ENCODE results near the gene SYNDIG1.
"Not testable (repeated sequence)": the region's sequence is repeated elsewhere in the genome, so short reads cannot be mapped to it uniquely, and the experiment has no call there.

Gene SYNDIG1

GRCh38 chr20:24616258-24617079, 147.0 kb downstream of the SYNDIG1 start:
- DNase-seq, result no peak

GRCh38 chr20:24617080-24617432, 147.6 kb downstream of the SYNDIG1 start:
- DNase-seq, result no peak

- DNase-seq, result no peak
Measured at GRCh38 chr20:24617757-24618450, 148.5 kb downstream of the SYNDIG1 start.

GRCh38 chr20:24618739-24619138, 149.3 kb downstream of the SYNDIG1 start:
- DNase-seq, result no peak

GRCh38 chr20:24619212-24619611, 149.8 kb downstream of the SYNDIG1 start:
- DNase-seq, result peak in 1 of 2 donors; percentile 7

GRCh38 chr20:24620937-24621519, 151.6 kb downstream of the SYNDIG1 start:
- no peak for DNase-seq

GRCh38 chr20:24622856-24623255, 153.4 kb downstream of the SYNDIG1 start:
- no peak for DNase-seq

- not testable (repeated sequence) for DNase-seq
Measured at GRCh38 chr20:24626141-24626540, 156.7 kb downstream of the SYNDIG1 start.

GRCh38 chr20:24627291-24627690, 157.9 kb downstream of the SYNDIG1 start:
- DNase-seq, result no peak

- no peak for DNase-seq
Measured at GRCh38 chr20:24627926-24628325, 158.5 kb downstream of the SYNDIG1 start.

- DNase-seq, result no peak
Measured at GRCh38 chr20:24628985-24629384, 159.6 kb downstream of the SYNDIG1 start.

GRCh38 chr20:24629668-24630067, 160.2 kb downstream of the SYNDIG1 start:
- no peak for DNase-seq

GRCh38 chr20:24630486-24631172, 161.2 kb downstream of the SYNDIG1 start:
- no peak for DNase-seq

GRCh38 chr20:24631173-24631505, 161.7 kb downstream of the SYNDIG1 start:
- no peak for DNase-seq

- no peak for DNase-seq
Measured at GRCh38 chr20:24632581-24632980, 163.2 kb downstream of the SYNDIG1 start.

GRCh38 chr20:24633026-24633425, 163.6 kb downstream of the SYNDIG1 start:
- no peak for DNase-seq

- no peak for DNase-seq
Measured at GRCh38 chr20:24633521-24633920, 164.1 kb downstream of the SYNDIG1 start.

- peak; percentile 15 to 46 for DNase-seq
Measured at GRCh38 chr20:24634855-24635254, 165.4 kb downstream of the SYNDIG1 start.

GRCh38 chr20:24636626-24637025, 167.2 kb downstream of the SYNDIG1 start:
- no peak for DNase-seq

GRCh38 chr20:24637087-24637486, 167.7 kb downstream of the SYNDIG1 start:
- no peak for DNase-seq

GRCh38 chr20:24637941-24638340, 168.5 kb downstream of the SYNDIG1 start:
- no peak for DNase-seq

GRCh38 chr20:24638591-24639548, 169.4 kb downstream of the SYNDIG1 start:
- no peak for DNase-seq

Data from inflammatory macrophage treated with lipopolysaccharide for 1 hour (primary cell).